PC-3 (cell line): ENCODE results near the gene PNMA8B. TPM values are rescaled to one million over a fixed set of nuclear protein-coding genes. Genes with fewer than 3 reads are reported as not detected.

Experiments used
- ATAC-seq: fragments of 200-7000 bp; cut with Tn5 transposase; 2 replicates; pipeline ENCODE4 v1.9.1; 2020; ENCODE audit warnings: mild to moderate bottlenecking, moderate library complexity
- BruUV-seq: library from RNA; stranded (reverse); fragments of 400-500 nt; replicated peaks from 2 replicates; lab custom pipeline; 2021; lab: Mats Ljungman, UMichigan
- CTCF ChIA-PET: fragments of 300-600 bp; sonication (Branson Sonifier 250); formaldehyde crosslinking; loops from one replicate; lab custom pipeline; 2022; ENCODE audit warnings: antibody characterized with exemption; lab: Charles Lee
- POLR2A ChIA-PET: fragments of 300-600 bp; sonication (Branson Sonifier 250); formaldehyde crosslinking; loops from one replicate; lab custom pipeline; 2022; ENCODE audit warnings: antibody characterized with exemption; ENCODE audit not compliant: unreplicated experiment; lab: Charles Lee
- DNase-seq: peaks from one replicate; pipeline ENCODE4 v3.0.0-alpha.2; 2015
- H2AFZ ChIP-seq: fragments of 300-600 bp; sonication (generic); 2 replicates; pipeline ENCODE4 v1.6.0; 2016; ENCODE audit warnings: antibody characterized with exemption, low read length
- H3F3A ChIP-seq: fragments of 300-600 bp; sonication (generic); one replicate; pipeline ENCODE4 v1.6.0; 2017; ENCODE audit warnings: antibody characterized with exemption, low read length, control low read depth, mild to moderate bottlenecking; ENCODE audit not compliant: unreplicated experiment
- H3K27ac ChIP-seq: fragments of 300-600 bp; sonication (generic); 2 replicates; pipeline ENCODE4 v1.5.1; 2016; ENCODE audit warnings: mild to moderate bottlenecking, low read length
- H3K27me3 ChIP-seq: fragments of 300-600 bp; sonication (generic); 2 replicates; pipeline ENCODE4 v1.6.1; 2016; ENCODE audit warnings: low read length, mixed read lengths
- H3K36me3 ChIP-seq: fragments of 300-600 bp; sonication (generic); 2 replicates; pipeline ENCODE4 v1.6.1; 2016; ENCODE audit warnings: low read depth, mixed run types, low read length, mixed read lengths
- H3K4me1 ChIP-seq: fragments of 300-600 bp; sonication (generic); 2 replicates; pipeline ENCODE4 v1.5.1; 2016; ENCODE audit warnings: low read length; ENCODE audit not compliant: insufficient read depth
- H3K4me2 ChIP-seq: fragments of 300-600 bp; sonication (generic); 2 replicates; pipeline ENCODE4 v1.6.0; 2016; ENCODE audit warnings: low read length
- H3K4me3 ChIP-seq: fragments of 300-600 bp; sonication (generic); 2 replicates; pipeline ENCODE4 v1.5.1; 2016; ENCODE audit warnings: mild to moderate bottlenecking, low read length, mixed read lengths
- H3K79me2 ChIP-seq: fragments of 300-600 bp; sonication (generic); 2 replicates; pipeline ENCODE4 v1.6.1; 2017; ENCODE audit warnings: low read length, mixed read lengths
- H3K9ac ChIP-seq: fragments of 300-600 bp; sonication (generic); 2 replicates; pipeline ENCODE4 v1.6.0; 2016; ENCODE audit warnings: mild to moderate bottlenecking, low read length
- H3K9me2 ChIP-seq: fragments of 300-600 bp; sonication (generic); replicated peaks from 2 replicates; pipeline ENCODE4 v1.6.1; 2016; ENCODE audit warnings: mixed run types, low read length, mixed read lengths
- H3K9me3 ChIP-seq: fragments of 300-600 bp; sonication (generic); 2 replicates; pipeline ENCODE4 v1.6.1; 2016; ENCODE audit warnings: low read length, mixed read lengths
- H4K20me1 ChIP-seq: fragments of 300-600 bp; sonication (generic); 2 replicates; pipeline ENCODE4 v1.6.1; 2016; ENCODE audit warnings: low read length, mixed read lengths
- EZH2 ChIP-seq: fragments of 300-600 bp; sonication (generic); IDR thresholded peaks from one replicate; pipeline ENCODE4 v1.6.1; 2017; ENCODE audit warnings: antibody characterized with exemption, mild to moderate bottlenecking, low read length; ENCODE audit not compliant: unreplicated experiment
- EZH2phosphoT487 ChIP-seq: fragments of 300-600 bp; sonication (generic); IDR thresholded peaks from 2 replicates; pipeline ENCODE4 v1.6.1; 2018; ENCODE audit warnings: mild to moderate bottlenecking, antibody characterized with exemption, low read length, borderline replicate concordance
- intact Hi-C: fragments of 100-400 bp; cut with micrococcal nuclease; formaldehyde crosslinking; loops from 2 replicates; pipeline ENCODE4 v1.9.0; 2023
- total RNA-seq: library from RNA; depleted of rRNA; stranded (reverse); fragments of >200 nt; gene quantifications from 2 replicates; pipeline ENCODE4 v1.2.3, GENCODE V29; 2014
- TF ChIP-seq, protein P1 (sequence below): fragments of 300-600 bp; sonication (generic); conservative IDR thresholded peaks from 2 replicates; pipeline ENCODE4 v1.5.1; 2017; ENCODE audit warnings: antibody characterized with exemption, low read depth, mild to moderate bottlenecking, low read length

The PNMA8B gene
- total RNA-seq, 1 experiment from 2014 or later, result not detected

DNA sequence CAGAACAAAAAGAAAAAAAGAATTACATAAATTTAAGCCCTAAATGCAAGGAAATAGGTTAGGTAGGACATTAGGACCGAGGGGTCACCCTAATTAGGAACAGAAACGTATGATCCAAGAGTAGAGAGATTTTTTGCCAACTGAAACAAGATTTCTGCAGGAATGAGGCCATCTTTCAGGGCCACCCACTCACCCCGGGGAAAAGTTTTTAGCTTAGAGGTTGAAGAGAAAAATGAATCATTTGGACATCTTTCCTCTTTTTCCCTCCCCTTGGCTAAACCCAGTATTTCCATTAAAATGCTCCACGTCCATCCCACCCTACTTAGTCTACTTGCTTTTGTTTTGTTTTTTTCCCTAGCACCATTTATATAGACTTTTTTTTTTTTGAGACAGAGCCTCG lies 13.7 kb downstream of the PNMA8B start:
- no TSS peak for BruUV-seq
- Histone ChIP-seq H3K4me2 (no peak overlapping the region), H3K36me3 (no peaks in the 10 kb centered on the region), H3F3A (no peaks in the 10 kb centered on the region), H3K27ac (no peak overlapping the region), H4K20me1 (no peaks in the 10 kb centered on the region), H3K9me2 (no peaks in the 10 kb centered on the region), H3K9me3 (no peaks in the 10 kb centered on the region), H3K9ac (no peak overlapping the region), H3K27me3 (no peaks in the 10 kb centered on the region), H2AFZ (no peak overlapping the region), H3K4me1 (no peaks in the 10 kb centered on the region), H3K79me2 (no peaks in the 10 kb centered on the region), H3K4me3 (no peak overlapping the region)
- intact Hi-C loops, result no loop called here
- ChIA-PET POLR2A (no interaction called here), CTCF (no interaction called here)
- TF ChIP-seq EZH2phosphoT487, result no peak
- TF ChIP-seq, protein P1, sequence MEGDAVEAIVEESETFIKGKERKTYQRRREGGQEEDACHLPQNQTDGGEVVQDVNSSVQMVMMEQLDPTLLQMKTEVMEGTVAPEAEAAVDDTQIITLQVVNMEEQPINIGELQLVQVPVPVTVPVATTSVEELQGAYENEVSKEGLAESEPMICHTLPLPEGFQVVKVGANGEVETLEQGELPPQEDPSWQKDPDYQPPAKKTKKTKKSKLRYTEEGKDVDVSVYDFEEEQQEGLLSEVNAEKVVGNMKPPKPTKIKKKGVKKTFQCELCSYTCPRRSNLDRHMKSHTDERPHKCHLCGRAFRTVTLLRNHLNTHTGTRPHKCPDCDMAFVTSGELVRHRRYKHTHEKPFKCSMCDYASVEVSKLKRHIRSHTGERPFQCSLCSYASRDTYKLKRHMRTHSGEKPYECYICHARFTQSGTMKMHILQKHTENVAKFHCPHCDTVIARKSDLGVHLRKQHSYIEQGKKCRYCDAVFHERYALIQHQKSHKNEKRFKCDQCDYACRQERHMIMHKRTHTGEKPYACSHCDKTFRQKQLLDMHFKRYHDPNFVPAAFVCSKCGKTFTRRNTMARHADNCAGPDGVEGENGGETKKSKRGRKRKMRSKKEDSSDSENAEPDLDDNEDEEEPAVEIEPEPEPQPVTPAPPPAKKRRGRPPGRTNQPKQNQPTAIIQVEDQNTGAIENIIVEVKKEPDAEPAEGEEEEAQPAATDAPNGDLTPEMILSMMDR, result no peak
- ATAC-seq, result no peak
- DNase-seq, result no peak

GRCh38 chr19:46481223-46481848 lies 14.3 kb downstream of the PNMA8B start:
- Histone ChIP-seq H3K4me1 (no peaks in the 10 kb centered on the region), H3K79me2 (no peaks in the 10 kb centered on the region), H3K27me3 (no peaks in the 10 kb centered on the region), H3F3A (no peaks in the 10 kb centered on the region), H3K9me3 (no peaks in the 10 kb centered on the region), H3K27ac (no peak overlapping the region), H3K9me2 (no peaks in the 10 kb centered on the region), H3K4me2 (no peak overlapping the region), H3K4me3 (no peak overlapping the region), H4K20me1 (no peaks in the 10 kb centered on the region), H3K9ac (no peak overlapping the region), H2AFZ (no peak overlapping the region), H3K36me3 (no peaks in the 10 kb centered on the region)
- CTCF ChIA-PET, result no interaction called here
- intact Hi-C loops, result no loop called here
- no peak for DNase-seq
- no TSS peak for BruUV-seq
- no peak for ATAC-seq
- POLR2A ChIA-PET, result no interaction called here
- no peak for TF ChIP-seq EZH2phosphoT487
- TF ChIP-seq, protein P1, result no peak
- no peak for TF ChIP-seq EZH2

GRCh38 chr19:46480415-46480814 lies 15.3 kb downstream of the PNMA8B start:
- ChIA-PET CTCF (no interaction called here), POLR2A (no interaction called here)
- no peaks in the 10 kb centered on the region for H4K20me1 ChIP-seq
- H3K36me3 ChIP-seq, result no peaks in the 10 kb centered on the region
- no peak overlapping the region for H2AFZ ChIP-seq
- DNase-seq, result no peak
- intact Hi-C loops, result no loop called here
- no peaks in the 10 kb centered on the region for H3K9me2 ChIP-seq
- TF ChIP-seq EZH2phosphoT487, result no peak
- TF ChIP-seq, protein P1, result no peak
- no peak for TF ChIP-seq EZH2
- no peaks in the 10 kb centered on the region for H3K9me3 ChIP-seq
- no peak overlapping the region for H3K4me2 ChIP-seq
- H3K79me2 ChIP-seq, result no peaks in the 10 kb centered on the region
- no TSS peak for BruUV-seq
- H3K4me1 ChIP-seq, result no peaks in the 10 kb centered on the region
- H3K9ac ChIP-seq, result no peak overlapping the region
- no peak overlapping the region for H3K27ac ChIP-seq
- H3K27me3 ChIP-seq, result no peaks in the 10 kb centered on the region
- H3F3A ChIP-seq, result no peaks in the 10 kb centered on the region
- no peak overlapping the region for H3K4me3 ChIP-seq
- no peak for ATAC-seq
